Middle frontal gyrus (tissue), 1 donor: Measurements from ENCODE around the gene B3GNT3.

ENCODE experiments used
- DNase-seq: peaks from one replicate; pipeline ENCODE4 v3.0.0-alpha.2; 2015; ENCODE audit warnings: low spot score; ENCODE audit errors: extremely low spot score

The B3GNT3 gene

DNA sequence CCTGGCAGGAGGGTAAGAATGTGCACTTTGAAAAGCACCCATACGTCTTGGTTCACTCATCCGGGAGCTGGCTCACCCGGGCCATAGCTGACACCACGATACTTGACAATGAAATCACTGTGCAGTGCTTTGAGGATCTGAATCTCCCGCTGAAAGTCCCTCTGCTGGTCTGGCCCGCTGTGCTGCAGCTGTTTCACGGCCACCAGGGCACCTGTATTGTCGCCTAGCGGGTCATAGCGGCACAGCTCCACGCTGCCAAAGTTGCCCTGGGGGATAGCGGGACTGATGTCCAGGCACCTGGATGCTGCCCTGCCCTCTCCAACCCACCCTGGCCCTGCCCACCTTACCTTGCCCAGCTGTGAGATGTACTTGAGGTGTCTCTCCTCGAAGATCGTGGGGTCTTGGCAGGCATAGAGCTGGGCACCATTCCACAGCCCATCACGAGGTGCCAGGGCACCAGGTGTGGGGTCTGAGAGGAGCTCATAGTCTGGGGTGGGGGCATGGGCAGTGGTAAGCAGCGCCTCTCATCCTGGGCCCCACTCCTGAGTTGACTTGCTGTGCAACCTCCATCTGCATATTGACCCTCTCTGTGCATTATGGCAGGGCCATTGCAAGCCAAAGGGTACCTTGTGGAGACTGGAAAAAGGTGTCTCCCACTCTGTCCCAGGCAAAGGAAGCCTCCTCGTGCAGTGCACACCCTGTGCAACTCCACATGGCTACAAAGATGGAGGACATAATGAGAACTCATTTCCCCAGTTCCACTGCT is 37.7 kb downstream of the B3GNT3 start:
- no peak for DNase-seq

DNA sequence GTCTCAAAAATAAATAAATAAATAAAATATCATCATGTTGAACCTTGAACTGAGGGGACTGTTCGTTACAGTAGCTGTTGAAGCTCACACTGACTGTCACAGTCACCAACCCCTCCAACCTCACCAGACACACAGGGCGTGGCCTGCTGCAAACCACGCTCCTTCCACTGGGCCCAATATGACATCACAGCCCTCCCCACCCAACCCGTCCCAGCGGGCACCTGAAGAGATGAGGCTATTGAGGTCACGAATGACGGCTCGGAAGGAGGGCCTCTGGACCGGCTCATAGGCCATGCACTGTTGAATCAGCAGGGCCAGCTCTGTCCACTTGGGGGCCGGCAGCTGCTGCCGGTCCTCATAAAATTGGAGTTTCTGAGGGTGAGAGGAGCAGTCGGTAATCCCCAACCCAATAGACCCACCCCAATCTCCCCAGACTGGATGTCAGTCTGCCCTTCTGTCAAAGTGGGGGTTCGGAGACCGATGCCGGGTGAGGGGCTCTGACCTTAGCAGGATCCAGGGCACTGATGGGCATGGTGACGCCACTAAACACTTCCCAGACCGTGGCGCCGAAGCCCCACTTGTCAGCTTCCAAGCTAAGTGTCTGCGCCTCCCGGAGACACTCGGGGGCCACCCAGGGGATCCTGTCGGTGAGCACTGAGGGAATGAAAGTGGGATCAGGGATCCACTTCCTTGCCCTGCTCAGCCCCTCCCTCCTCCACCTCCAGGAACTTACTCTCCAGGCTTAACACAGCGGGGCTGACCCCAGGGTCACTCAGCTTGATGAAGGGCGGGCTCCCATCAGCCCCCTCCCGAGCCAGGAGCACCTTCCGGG is 39.6 kb downstream of the B3GNT3 start:
- DNase-seq = no peak

DNA sequence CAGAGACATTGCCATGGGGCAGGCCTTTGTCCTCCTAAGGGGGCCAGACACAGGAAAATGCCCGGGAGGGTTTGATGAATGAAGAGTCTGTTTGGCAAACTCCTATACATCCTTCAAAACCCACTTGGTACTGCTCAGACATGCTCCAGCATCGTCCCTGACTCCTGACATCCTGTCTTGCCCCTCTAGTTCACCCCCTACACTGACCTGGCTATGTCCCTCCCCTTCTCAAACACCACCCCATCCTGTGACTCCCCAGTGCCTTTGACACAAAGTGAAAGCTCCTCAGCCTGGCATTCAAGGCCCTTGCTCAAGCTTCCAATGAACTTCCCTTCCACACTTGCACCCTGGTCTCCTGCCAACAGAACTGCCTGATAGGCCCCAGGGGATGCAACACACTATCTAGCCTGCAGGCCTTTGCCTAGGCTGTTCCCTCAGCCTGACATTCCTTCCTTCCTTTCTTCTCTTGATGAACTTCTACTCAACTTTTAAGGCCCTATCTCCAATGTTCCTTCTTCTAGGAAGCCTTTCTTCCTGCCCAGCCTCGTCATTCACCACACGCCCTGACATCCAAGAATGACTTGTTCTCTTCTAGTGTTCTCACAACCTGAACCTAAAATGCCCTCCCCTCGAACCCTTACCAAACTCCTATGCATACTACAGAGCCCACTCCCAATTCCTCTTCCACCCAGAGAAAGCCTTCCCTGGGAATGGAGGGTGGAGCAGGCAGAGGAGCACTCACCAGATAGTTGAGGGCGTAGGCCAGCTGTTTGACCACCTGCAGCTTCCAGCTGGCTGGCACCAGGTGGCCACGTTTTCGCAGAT is 40.5 kb downstream of the B3GNT3 start:
- DNase-seq = no peak

DNA sequence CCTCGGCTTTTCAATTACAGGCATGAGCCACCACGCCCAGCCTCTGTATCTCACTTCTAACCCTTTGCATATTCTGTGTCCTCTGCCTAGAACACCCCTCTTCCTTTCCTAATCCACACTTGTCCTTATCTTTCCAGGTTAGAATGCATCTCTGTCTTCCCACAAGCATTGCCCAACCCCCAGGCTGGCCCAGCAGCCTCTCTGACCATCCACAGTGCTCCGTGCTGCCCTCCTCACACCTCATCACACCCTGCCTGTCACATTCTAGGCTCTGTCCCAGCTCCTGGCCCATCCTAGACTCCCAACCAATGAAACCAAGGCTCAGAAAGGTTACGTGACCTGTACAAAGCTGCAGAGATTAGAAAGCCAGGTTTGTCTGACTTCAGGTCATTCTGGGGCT is 41.6 kb downstream of the B3GNT3 start:
- DNase-seq = no peak

DNA sequence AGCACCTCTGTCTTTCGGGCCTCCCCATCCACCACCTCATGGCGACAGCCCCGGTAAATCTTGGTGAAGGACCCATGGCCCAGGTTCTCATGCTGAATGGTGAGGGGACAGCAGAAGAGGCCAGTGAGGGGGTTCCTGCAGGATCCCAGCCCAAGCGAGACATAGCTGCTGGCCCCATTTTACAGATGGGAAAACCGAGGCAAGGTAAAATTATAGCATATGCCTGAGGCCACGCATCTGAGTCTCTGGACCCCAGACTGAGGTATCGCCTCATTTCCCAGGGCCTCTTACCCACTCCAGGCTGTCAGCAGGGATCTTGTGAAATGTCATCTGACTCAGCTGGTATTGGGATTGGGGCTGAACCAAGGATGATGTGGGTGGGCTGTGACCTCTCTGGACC is 43.0 kb downstream of the B3GNT3 start:
- no peak for DNase-seq

DNA sequence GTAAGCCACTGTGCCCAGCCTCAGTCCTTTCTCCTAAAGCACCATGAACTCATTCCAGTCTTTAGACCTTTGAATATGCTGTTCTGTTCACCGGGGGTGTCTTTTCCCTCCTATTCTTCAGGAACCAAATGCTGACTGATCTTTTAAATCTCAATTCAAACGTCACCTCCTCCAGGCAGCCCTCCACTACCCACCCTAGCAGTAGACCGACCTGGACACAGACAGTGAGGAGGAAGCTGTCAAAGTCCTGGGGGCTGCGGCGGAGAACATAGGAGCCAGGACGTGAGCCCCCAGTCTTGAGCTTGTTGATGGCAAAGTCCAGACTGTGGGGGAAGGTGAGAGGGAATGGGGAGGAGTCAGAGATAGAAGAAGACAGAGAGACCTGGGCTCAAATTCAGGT is 45.1 kb downstream of the B3GNT3 start:
- no peak for DNase-seq

DNA sequence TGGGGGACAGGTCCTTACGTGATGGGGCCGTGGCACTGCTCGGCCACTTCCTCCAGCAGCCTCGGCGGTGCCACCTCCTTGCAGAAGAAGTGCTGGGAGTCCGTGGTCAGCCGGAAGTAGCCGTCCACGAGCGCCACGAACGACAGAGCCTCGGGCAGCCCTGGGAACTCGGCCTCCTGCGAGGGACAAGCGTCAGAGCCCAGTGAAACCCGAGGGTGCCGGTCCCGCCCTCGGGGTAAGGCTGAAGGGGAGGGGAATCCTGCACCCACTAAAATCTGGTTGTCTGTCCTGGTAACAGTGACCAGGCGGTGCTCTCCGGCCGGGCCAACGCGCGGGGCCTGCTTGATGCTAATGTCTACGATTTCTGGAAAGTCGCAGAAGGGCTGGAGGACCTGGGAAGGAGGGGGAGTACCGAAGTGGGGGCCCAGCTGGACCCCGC is 46.5 kb downstream of the B3GNT3 start:
- no peak for DNase-seq

DNA sequence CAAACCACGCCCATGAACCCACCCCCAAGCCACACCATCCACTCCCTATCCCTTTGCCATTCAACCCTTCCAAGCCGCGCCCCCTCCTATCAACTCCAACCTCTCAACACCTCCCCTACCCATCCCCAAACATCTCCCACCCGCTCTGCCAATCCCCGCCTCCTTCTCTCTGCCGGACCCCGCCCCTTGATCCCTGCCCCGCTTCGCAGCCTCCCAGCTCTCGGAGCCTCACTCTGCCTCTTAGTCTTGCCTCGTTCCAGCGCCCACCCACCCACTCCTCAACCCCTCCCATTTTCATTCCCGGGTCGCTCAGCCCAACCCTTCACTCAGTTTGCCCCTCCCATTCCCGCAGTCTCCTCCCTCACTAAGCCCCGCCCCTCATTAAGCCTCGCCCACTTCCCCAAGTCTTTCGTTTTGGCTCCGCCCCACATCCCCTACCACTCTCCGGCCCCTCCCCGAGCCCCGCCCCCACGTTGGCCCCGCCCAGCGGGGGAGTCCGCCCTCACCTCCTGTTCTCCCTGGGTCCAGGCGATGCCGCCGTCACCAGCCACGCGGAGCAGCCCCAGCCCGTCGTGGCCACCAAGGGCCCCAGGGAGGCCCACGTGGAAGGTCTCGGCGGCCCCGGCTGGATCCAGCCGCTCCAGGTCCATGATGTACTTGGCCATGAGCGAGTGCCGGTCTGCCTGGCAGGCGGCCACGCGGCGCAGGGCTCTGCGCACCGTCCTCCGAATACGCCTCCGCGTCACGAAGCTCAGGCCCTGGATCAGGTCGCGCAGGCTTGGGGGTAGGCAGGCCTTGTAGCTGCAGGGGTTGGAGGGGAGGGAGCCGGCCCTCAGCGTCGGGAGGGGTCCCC is 47.1 kb downstream of the B3GNT3 start:
- peak; percentile 50 for DNase-seq

DNA sequence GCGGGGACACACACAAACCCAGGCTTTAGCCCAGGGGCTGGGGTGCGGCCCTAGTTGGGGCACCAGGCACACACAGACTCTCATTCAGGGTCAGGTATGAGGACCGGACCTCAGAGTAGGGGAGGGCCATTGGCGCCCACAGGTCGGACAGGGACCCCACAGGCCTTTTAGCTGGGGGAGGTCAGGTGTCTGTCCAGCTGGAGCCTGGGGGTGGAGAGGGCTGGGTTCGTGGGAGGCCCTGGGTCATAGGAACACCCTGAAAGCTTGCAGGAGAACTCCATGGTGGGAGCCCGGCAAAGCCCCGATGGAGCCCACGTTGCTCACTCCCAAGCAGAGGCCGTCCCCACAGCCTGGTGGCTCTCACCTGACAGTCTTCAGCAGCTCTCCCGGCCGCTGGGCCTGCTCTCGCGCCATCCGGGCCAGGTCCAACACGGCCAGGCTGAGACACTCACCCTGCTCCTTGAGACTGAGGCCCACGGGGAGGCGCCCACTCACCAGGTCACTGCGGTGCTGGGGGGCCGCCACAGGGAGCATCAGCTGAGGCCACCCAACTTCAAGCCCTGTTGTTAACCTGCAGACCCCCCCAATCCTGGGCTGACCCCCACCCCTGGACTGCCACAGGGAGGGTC is 47.8 kb downstream of the B3GNT3 start:
- DNase-seq = no peak

DNA sequence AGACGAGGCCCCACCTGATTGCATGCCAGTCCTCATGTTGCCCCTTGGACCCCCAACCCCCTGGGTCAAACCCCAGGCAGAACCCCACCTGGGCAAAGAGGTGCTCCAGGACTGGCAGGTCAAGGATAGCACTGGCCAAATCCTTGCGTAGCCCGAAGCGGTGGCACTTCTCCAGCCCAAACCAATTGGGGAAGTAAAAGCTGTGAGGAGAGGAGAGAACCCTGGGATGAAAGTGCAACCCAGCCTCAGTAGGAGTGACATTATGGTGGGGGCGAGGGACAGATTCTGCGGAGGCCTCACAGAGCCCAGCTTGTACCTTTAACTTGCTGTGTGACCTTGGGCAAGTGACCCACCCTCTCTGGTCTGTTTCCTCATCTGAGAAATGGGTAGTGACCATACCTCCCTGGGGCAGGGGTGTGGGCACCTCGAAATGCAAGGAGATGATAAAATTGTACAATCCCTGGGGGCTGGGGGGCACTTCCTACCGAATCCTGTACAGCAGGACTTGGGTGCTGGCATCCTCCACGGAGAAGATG is 48.4 kb downstream of the B3GNT3 start:
- no peak for DNase-seq

DNA sequence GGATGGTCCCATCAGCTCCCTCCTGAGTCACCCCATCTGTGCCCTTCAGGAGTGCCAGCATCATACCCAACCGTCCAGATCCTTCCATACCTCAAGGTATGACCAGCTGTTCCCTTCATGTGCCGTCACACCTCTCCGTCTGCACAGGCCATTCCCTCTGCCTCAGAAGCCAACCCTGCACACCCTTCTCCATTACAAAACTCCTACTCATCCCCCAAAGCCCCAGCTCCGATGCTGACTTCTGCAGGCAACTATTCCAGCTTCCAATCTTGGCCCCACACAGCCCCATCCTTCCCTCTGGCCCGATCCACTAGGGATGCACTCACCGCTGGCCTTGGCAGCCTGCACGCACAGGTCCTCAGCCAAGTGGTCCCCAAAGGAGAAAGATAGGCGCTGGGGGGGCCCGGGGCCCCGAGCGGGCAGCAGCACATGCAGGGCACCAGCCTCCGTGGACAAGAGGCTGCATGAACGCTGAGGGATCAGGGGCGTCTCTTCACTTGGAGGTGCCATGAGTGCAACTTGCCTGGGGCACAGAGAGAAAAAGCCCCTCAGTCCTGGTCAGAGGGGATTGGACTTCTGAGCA is 49.1 kb downstream of the B3GNT3 start:
- DNase-seq = no peak

DNA sequence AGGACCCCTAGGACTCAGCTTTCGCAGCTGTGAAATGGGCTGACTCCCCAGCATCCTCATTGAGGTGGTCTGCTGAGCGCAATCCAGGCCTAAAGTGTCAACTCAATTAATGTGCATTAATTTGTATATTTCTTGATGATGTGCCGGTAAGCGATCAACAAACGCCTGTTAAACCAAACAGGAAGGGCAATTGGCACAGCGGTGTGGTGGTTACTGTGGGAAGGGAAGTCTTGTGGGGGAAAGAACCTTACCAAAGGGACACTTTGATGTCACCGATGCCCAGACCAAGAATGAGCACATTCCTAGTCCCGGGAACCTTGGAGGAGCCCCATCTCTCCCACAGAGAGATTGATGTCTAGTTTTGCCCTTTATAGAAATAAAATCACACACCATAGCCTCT is 51.2 kb downstream of the B3GNT3 start:
- no peak for DNase-seq

DNA sequence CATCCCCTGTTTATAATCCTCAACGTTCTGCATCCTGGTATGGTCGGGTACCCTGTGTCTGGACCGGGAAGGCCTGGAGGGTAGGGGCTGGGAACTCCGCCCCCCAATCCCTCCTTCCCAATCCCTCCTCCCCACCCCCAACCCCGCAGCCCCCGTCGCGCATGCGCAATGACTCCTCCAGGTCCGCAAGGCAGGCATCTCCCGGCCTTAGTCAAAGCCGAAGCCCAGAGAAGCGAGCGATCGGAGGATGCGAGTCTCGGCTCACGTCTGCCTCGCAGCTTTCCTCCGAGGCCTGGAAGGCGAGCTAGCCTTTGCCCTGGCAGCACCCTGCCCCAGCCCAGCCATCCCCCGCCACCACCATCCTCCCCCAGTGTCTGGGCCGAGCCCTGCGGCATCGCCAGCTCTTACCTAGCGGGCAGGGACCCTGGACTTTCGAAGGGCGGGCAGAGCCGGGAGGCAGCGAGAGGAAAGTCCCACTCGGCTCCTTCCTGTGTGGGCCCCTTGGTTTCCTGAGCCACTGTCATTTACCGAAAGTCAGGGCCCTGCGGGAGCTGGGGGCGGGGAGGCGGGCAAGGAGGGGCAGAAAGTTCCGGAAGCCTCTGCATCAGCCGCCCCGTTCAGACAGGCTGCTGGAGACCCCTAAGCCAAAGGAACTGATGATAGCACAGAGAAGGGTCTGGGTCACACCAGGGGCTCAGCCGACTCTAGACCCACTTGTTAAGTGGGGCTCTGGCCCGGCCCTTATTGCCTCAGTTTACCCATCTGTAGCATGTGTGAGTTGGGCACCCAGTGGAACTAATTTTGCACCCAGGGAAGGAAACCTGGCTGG is 52.8 kb downstream of the B3GNT3 start, which contains the start of gene JAK3:
TSS of gene JAK3 (minus strand) at position 445 of the 829 bp plus-strand sequence. CDS start 3,565 bp downstream, outside the sequence.
- no peak for DNase-seq

DNA sequence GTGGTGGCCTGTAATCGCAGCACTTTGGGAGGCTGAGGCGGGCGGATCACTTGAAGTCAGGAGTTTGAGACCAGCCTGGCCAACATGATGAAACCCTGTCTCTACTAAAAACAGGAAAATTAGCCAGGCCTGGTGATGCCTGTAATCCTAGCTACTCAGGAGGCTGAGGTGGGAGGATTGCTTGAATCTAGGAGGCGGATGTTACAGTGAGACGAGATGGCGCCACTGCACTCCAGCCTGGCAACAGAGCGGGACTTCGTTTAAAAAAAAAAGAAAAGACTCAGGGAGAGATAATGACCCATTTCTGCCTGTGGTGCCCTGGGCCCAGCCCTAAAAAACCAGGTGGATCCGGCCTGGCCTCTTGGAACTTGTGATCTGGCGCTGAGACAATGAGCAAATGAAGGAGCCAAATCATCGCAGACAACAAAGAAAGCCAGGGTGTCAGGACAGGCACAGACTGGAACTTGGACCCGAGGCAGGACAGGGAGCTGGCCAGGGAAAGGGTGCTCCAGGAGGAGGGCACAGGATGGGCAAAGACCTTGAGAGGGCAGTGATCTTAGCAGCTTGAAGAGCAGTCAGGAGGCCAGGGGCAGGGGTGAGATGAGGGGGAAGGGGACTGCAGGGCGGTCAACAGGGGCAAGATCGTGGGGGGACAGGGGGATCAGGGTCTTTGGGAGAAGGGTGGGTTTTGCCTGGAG is 53.8 kb downstream of the B3GNT3 start:
- DNase-seq = no peak

DNA sequence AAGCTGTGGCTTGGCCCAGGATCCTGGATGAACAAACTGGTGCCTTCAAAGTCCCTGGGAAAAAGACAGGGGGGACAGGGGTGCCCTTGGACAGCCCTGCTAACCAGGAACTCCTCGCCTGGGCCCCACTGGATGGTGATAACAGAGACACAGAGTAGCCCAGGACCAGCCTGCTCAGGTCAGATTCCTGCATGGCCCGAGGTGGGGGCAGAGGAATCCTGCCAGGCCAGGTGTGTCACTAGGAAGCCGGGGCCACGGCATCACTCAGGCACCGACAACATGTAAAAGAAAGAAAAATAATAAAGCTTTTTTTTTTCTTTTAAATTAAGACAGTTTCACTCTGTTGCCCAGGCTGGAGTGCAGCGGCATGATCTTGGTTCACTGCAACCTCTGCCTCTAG is 59.1 kb downstream of the B3GNT3 start:
- DNase-seq = no peak

DNA sequence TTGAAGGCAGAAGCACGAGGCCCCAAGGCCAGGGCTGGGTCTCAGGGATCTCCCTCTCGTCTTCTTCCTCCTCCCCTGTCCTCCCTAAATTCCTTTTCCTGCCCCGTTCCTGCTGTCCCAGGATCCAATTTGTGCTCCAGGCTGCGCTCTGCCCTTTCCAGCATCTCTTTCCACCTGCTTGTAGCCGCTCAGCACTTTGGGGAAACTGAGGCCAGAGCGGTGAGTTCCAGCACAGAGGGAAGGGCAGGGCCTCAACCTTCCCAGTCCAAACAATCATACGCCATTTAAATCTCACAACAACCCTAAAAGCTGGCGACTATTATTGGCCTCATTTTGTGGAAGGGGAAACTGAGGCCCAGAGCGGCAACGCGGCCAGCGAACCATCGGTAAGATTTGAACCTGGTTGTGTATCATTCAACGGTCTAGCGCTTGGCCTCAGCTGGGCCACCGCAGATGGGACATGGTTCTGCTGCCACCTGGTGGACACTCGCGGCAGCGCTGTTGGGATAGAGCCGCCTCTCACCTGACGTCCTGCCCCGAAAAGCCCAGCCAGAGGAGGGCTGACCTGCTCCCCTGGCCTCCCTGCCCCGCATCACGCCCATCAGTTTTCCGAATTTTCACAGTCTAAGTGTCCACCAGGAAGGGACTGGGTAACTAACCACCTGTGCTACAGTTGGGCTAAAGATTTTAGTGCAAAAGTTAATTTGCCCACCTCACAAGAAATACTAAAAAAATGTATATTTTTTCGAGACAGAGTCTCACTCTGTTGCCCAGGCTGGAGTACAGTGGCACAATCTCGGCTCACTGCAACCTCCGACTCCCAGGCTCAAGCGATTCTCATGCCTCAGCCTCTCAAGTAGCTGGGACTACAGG is 60.6 kb downstream of the B3GNT3 start:
- peak; percentile 68 for DNase-seq
